ENCODE data around the gene ATP5MC2.

The ATP5MC2 gene

GRCh38 chr12:53670308-53670707 is 5.6 kb downstream of the ATP5MC2 start:
- Histone ChIP-seq H2AFZ (ENCODE audit: low read length) (no peak overlapping the region), H3F3A (ENCODE audit: insufficient read depth, low read length) (no peaks in the 10 kb centered on the region), H3K9me3 (replicated peaks; ENCODE audit: insufficient read depth, low read length) (no peaks in the 10 kb centered on the region), H3K4me2 (ENCODE audit: low read depth, low read length) (no peak overlapping the region), H3K9me2 (replicated peaks; ENCODE audit: insufficient read depth, low read length) (no peaks in the 10 kb centered on the region), H3K79me2 (ENCODE audit: low read length) (peaks cover 29% of the 10 kb centered on the region), H3K27ac (ENCODE audit: low read length) (no peak overlapping the region), H3K4me1 (ENCODE audit: low read length) (peaks cover 6% of the 10 kb centered on the region; the same call in 1 of the 2 replicates), H3K27me3 (replicated peaks; ENCODE audit: insufficient read depth, low read length) (no peaks in the 10 kb centered on the region), H3K36me3 (replicated peaks; ENCODE audit: insufficient read depth, low read length) (peaks cover 11% of the 10 kb centered on the region; the same call in 1 of the 2 replicates), H3K4me3 (ENCODE audit: low read length) (no peak overlapping the region), H4K20me1 (ENCODE audit: insufficient read depth, low read length) (no peaks in the 10 kb centered on the region), H3K9ac (ENCODE audit: low read length) (no peak overlapping the region)
- DNase-seq: no peak
- no peak for TF ChIP-seq EZH2phosphoT487 (IDR thresholded peaks at IDR 0.05; ENCODE audit: low read length)
- no peak for TF ChIP-seq CTCF (IDR thresholded peaks at IDR 0.05; ENCODE audit: low read length)
- no peak for TF ChIP-seq EZH2 (optimal IDR thresholded peaks at IDR 0.05; ENCODE audit: low read depth, low read length)

DNA sequence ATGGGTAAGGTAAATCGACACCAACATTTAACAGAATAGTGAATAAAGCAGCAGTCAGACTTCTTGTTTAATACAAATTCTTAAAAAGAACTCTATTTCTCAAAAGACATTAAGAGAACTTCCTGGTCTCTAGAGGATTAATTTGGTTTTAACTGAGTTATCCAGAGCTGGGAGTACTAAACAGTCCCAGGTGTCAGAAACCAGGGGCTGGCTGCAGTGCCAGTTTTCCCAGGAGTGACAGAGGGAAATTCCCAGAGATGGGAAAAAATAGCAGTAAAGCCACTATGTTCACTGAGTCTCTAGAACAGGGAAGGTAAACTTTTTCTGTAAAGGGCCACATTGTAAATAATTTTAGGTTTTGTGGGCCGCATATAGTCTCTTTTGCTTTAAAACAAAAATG is 8.8 kb downstream of the ATP5MC2 start:
- Histone ChIP-seq H3K27me3 (replicated peaks; ENCODE audit: insufficient read depth, low read length) (no peaks in the 10 kb centered on the region), H3K4me2 (ENCODE audit: low read depth, low read length) (no peak overlapping the region), H3K79me2 (ENCODE audit: low read length) (peaks cover 9% of the 10 kb centered on the region; the same call in 1 of the 2 replicates), H3K9me2 (replicated peaks; ENCODE audit: insufficient read depth, low read length) (no peaks in the 10 kb centered on the region), H3K9me3 (replicated peaks; ENCODE audit: insufficient read depth, low read length) (no peaks in the 10 kb centered on the region), H3K36me3 (replicated peaks; ENCODE audit: insufficient read depth, low read length) (peaks cover 11% of the 10 kb centered on the region; the same call in 1 of the 2 replicates), H4K20me1 (ENCODE audit: insufficient read depth, low read length) (no peaks in the 10 kb centered on the region), H3F3A (ENCODE audit: insufficient read depth, low read length) (no peaks in the 10 kb centered on the region), H2AFZ (ENCODE audit: low read length) (no peak overlapping the region), H3K27ac (ENCODE audit: low read length) (no peak overlapping the region), H3K9ac (ENCODE audit: low read length) (no peak overlapping the region), H3K4me1 (ENCODE audit: low read length) (no peaks in the 10 kb centered on the region), H3K4me3 (ENCODE audit: low read length) (no peak overlapping the region)
- DNase-seq: no peak
- no peak for TF ChIP-seq EZH2 (optimal IDR thresholded peaks at IDR 0.05; ENCODE audit: low read depth, low read length)
- no peak for TF ChIP-seq EZH2phosphoT487 (IDR thresholded peaks at IDR 0.05; ENCODE audit: low read length)
- no peak for TF ChIP-seq CTCF (IDR thresholded peaks at IDR 0.05; ENCODE audit: low read length)

GRCh38 chr12:53664936-53665335 is 10.9 kb downstream of the ATP5MC2 start:
- H3K79me2 ChIP-seq (ENCODE audit: low read length): no peaks in the 10 kb centered on the region
- no peaks in the 10 kb centered on the region for H3K9me2 ChIP-seq (replicated peaks; ENCODE audit: insufficient read depth, low read length)
- no peaks in the 10 kb centered on the region for H3K27me3 ChIP-seq (replicated peaks; ENCODE audit: insufficient read depth, low read length)
- TF ChIP-seq CTCF (IDR thresholded peaks at IDR 0.05; ENCODE audit: low read length): no peak
- TF ChIP-seq EZH2 (optimal IDR thresholded peaks at IDR 0.05; ENCODE audit: low read depth, low read length): no peak
- no peak for TF ChIP-seq EZH2phosphoT487 (IDR thresholded peaks at IDR 0.05; ENCODE audit: low read length)
- H3K4me1 ChIP-seq (ENCODE audit: low read length): peaks cover 4% of the 10 kb centered on the region
- H3K9me3 ChIP-seq (replicated peaks; ENCODE audit: insufficient read depth, low read length): no peaks in the 10 kb centered on the region
- no peak overlapping the region for H3K4me2 ChIP-seq (ENCODE audit: low read depth, low read length)
- no peak overlapping the region for H3K27ac ChIP-seq (ENCODE audit: low read length)
- no peak overlapping the region for H3K9ac ChIP-seq (ENCODE audit: low read length)
- no peaks in the 10 kb centered on the region for H3K36me3 ChIP-seq (replicated peaks; ENCODE audit: insufficient read depth, low read length)
- DNase-seq: no peak
- H3K4me3 ChIP-seq (ENCODE audit: low read length): no peak overlapping the region
- H4K20me1 ChIP-seq (ENCODE audit: insufficient read depth, low read length): no peaks in the 10 kb centered on the region
- H3F3A ChIP-seq (ENCODE audit: insufficient read depth, low read length): peaks cover 3% of the 10 kb centered on the region; the same call in 1 of the 2 replicates
- no peak overlapping the region for H2AFZ ChIP-seq (ENCODE audit: low read length)

Data from MM.1S (cell line).